Measurements from ENCODE around the gene ZNF358. TPM values are rescaled to one million over a fixed set of nuclear protein-coding genes. Genes with fewer than 3 reads are reported as not detected.
A peak's percentile ranks its signal among the peaks of the same experiment; 100 is the strongest.

Gene ZNF358
- total and polyA plus RNA-seq, 12 donors = 61.4 to 167 (median 76.5) TPM

- Histone ChIP-seq H3K9me3 (no peaks in the 10 kb centered on the region), H3K27me3 (no peaks in the 10 kb centered on the region), H3K4me3 (no peak overlapping the region), H3K36me3 (peaks cover 0 to 63% (median 38%) of the 10 kb centered on the region in 9 donors), H3K4me1 (no peaks in the 10 kb centered on the region), H3K27ac (no peak overlapping the region)
- DNase-seq = no peak
- intact Hi-C loops (cut with DNase I) = loop anchor here in 2 of 10 donors (10.0 kb wide), 2 partner anchors 113 to 243 kb away; partner anchors contain the start of gene MCEMP1 (in 1 of the 2)
- TF ChIP-seq CTCF (IDR thresholded peaks at IDR 0.05) = no peak
- 87 to 90% methylated on average over 17 of the region's 17 CpGs for WGBS, 2 donors
- peak in 3 of 8 donors; percentile 30 to 73 (median 43) for ATAC-seq
These were observed 45.4 kb downstream of the ZNF358 start for GRCh38 chr19:7561325-7561724.

- H3K4me1 ChIP-seq = no peaks in the 10 kb centered on the region
- H3K36me3 ChIP-seq = peaks cover 0 to 48% (median 27%) of the 10 kb centered on the region in 9 donors
- no peaks in the 10 kb centered on the region for H3K27me3 ChIP-seq
- DNase-seq (no peak), ATAC-seq (no peak)
- H3K27ac ChIP-seq = no peak overlapping the region
- no peak overlapping the region for H3K4me3 ChIP-seq
- 58 to 61% methylated on average over 16 of the region's 16 CpGs for WGBS, 2 donors
- no peaks in the 10 kb centered on the region for H3K9me3 ChIP-seq
- intact Hi-C loops (cut with DNase I) = loop anchor here in 2 of 10 donors (10.0 kb wide), 2 partner anchors 112 to 242 kb away; partner anchors contain the start of gene MCEMP1 (in 1 of the 2)
- no peak for TF ChIP-seq CTCF (IDR thresholded peaks at IDR 0.05)
These were observed 46.9 kb downstream of the ZNF358 start for GRCh38 chr19:7562646-7563393.

- Histone ChIP-seq H3K4me3 (no peak overlapping the region), H3K27me3 (no peaks in the 10 kb centered on the region), H3K27ac (no peak overlapping the region), H3K36me3 (peaks cover 0 to 27% (median 10%) of the 10 kb centered on the region in 9 donors), H3K9me3 (no peaks in the 10 kb centered on the region), H3K4me1 (peaks cover 0 to 3% (median 0%) of the 10 kb centered on the region in 9 donors)
- 90 to 91% methylated on average over 4 of the region's 4 CpGs for WGBS, 2 donors
- intact Hi-C loops (cut with DNase I) = loop anchor here in 8 of 10 donors (5.0 to 10.0 kb wide), 6 partner anchors 110 to 240 kb away; partner anchors contain the start of genes MCEMP1 (in 3 of the 8) and TRAPPC5 (in 3 of the 8)
- no peak for TF ChIP-seq CTCF (IDR thresholded peaks at IDR 0.05)
- ATAC-seq (no peak), DNase-seq (no peak)
These were observed 49.0 kb downstream of the ZNF358 start for GRCh38 chr19:7564866-7565265.

- ATAC-seq (no peak), DNase-seq (no peak)
- H3K9me3 ChIP-seq = no peaks in the 10 kb centered on the region
- 75 to 93% methylated on average over 5 of the region's 5 CpGs for WGBS, 2 donors
- no peak for TF ChIP-seq CTCF (IDR thresholded peaks at IDR 0.05)
- intact Hi-C loops (cut with DNase I) = loop anchor here in 8 of 10 donors (5.0 to 10.0 kb wide), 6 partner anchors 109 to 239 kb away; partner anchors contain the start of genes MCEMP1 (in 3 of the 8) and TRAPPC5 (in 3 of the 8)
- H3K4me3 ChIP-seq = no peak overlapping the region
- no peaks in the 10 kb centered on the region for H3K27me3 ChIP-seq
- peaks cover 0 to 23% (median 9%) of the 10 kb centered on the region in 9 donors for H3K36me3 ChIP-seq
- peaks cover 0 to 3% (median 0%) of the 10 kb centered on the region in 9 donors for H3K4me1 ChIP-seq
- no peak overlapping the region for H3K27ac ChIP-seq
These were observed 49.4 kb downstream of the ZNF358 start for GRCh38 chr19:7565332-7565731.

Other genes with a start within 250 kb of the ZNF358 start
- gene INSR, start 221.7 kb upstream of the ZNF358 start, total RNA-seq = 100 to 1,000 TPM in 6 of 10 donors, 10 to 100 TPM in 4; 68.9 to 157 (median 103) TPM
- 10 to 100 TPM; 20.2 to 36.6 TPM for gene INSR, start 221.7 kb upstream of the ZNF358 start, polyA plus RNA-seq
- 10 to 100 TPM in 2 of 10 donors, 1 to 10 TPM in 8; 4.8 to 13.3 (median 8.7) TPM for gene ARHGEF18, start 167.2 kb upstream of the ZNF358 start, total RNA-seq
- gene ARHGEF18, start 167.2 kb upstream of the ZNF358 start, polyA plus RNA-seq = 1 to 10 TPM; 5.7 to 6.1 TPM
- gene PEX11G, start 27.1 kb upstream of the ZNF358 start, total RNA-seq = 1 to 10 TPM in 9 of 10 donors, under 1 TPM in 1; 0.95 to 2.4 (median 1.9) TPM
- 1 to 10 TPM; 1.2 to 3.9 TPM for gene PEX11G, start 27.1 kb upstream of the ZNF358 start, polyA plus RNA-seq
- gene MCOLN1, start 6.5 kb downstream of the ZNF358 start, total RNA-seq = 10 to 100 TPM; 10.4 to 29.1 (median 13.4) TPM
- 10 to 100 TPM; 20.8 to 34.9 TPM for gene MCOLN1, start 6.5 kb downstream of the ZNF358 start, polyA plus RNA-seq
- 10 to 100 TPM; 33.9 to 73.8 (median 41.6) TPM for gene PNPLA6, start 19.6 kb downstream of the ZNF358 start, total RNA-seq
- gene PNPLA6, start 19.6 kb downstream of the ZNF358 start, polyA plus RNA-seq = 10 to 100 TPM; 34.1 to 57.0 TPM
- 1 to 10 TPM in 1 of 10 donors, under 1 TPM in 9; 0.13 to 2.0 (median 0.30) TPM for gene CAMSAP3, start 79.8 kb downstream of the ZNF358 start, total RNA-seq
- under 1 TPM; 0.03 to 0.37 TPM for gene CAMSAP3, start 79.8 kb downstream of the ZNF358 start, polyA plus RNA-seq
- gene XAB2, start 113.4 kb downstream of the ZNF358 start, total RNA-seq = 10 to 100 TPM; 18.6 to 25.1 (median 22.4) TPM
- 10 to 100 TPM; 28.0 to 31.9 TPM for gene XAB2, start 113.4 kb downstream of the ZNF358 start, polyA plus RNA-seq
- 100 to 1,000 TPM; 119 to 230 (median 150) TPM for gene PET100, start 113.7 kb downstream of the ZNF358 start, total RNA-seq
- gene PET100, start 113.7 kb downstream of the ZNF358 start, polyA plus RNA-seq = 1,000 to 10,000 TPM in 1 of 2 donors, 10 to 100 TPM in 1; 99.1 to 1,041 TPM
- 1 to 10 TPM in 5 of 10 donors, under 1 TPM in 3, not detected in 2; 0.35 to 3.8 (median 2.3) TPM for gene PCP2, start 117.6 kb downstream of the ZNF358 start, total RNA-seq
- gene PCP2, start 117.6 kb downstream of the ZNF358 start, polyA plus RNA-seq = 1 to 10 TPM in 1 of 2 donors, under 1 TPM in 1; 0.67 to 1.0 TPM
- gene STXBP2, start 121.0 kb downstream of the ZNF358 start, total RNA-seq = 10 to 100 TPM in 2 of 10 donors, 1 to 10 TPM in 8; 1.6 to 19.6 (median 2.5) TPM
- gene STXBP2, start 121.0 kb downstream of the ZNF358 start, polyA plus RNA-seq = 1 to 10 TPM; 6.0 to 6.7 TPM
- under 1 TPM in 2 of 10 donors, not detected in 8; 0.51 to 0.76 TPM for gene RETN, start 152.9 kb downstream of the ZNF358 start, total RNA-seq
- gene RETN, start 152.9 kb downstream of the ZNF358 start, polyA plus RNA-seq = 10 to 100 TPM in 1 of 2 donors, 1 to 10 TPM in 1; 8.5 to 12.6 TPM
- 1 to 10 TPM in 1 of 10 donors, under 1 TPM in 5, not detected in 4; 0.17 to 1.2 (median 0.25) TPM for gene MCEMP1, start 161.0 kb downstream of the ZNF358 start, total RNA-seq
- under 1 TPM in 1 of 2 donors, not detected in 1; 0.71 TPM for gene MCEMP1, start 161.0 kb downstream of the ZNF358 start, polyA plus RNA-seq
- 100 to 1,000 TPM in 3 of 10 donors, 10 to 100 TPM in 7; 75.3 to 132 (median 86.0) TPM for gene TRAPPC5, start 164.7 kb downstream of the ZNF358 start, total RNA-seq
- 100 to 1,000 TPM; 149 to 388 TPM for gene TRAPPC5, start 164.7 kb downstream of the ZNF358 start, polyA plus RNA-seq
- 1 to 10 TPM in 1 of 10 donors, under 1 TPM in 4, not detected in 5; 0.21 to 1.0 (median 0.44) TPM for gene FCER2, start 186.0 kb downstream of the ZNF358 start, total RNA-seq
- gene FCER2, start 186.0 kb downstream of the ZNF358 start, polyA plus RNA-seq = under 1 TPM; 0.13 to 0.44 TPM
- 1 to 10 TPM in 3 of 10 donors, under 1 TPM in 4, not detected in 3; 0.25 to 4.2 (median 0.91) TPM for gene CLEC4G, start 216.0 kb downstream of the ZNF358 start, total RNA-seq
- gene CLEC4G, start 216.0 kb downstream of the ZNF358 start, polyA plus RNA-seq = under 1 TPM; 0.20 to 0.73 TPM
- gene CD209, start 231.4 kb downstream of the ZNF358 start, total RNA-seq = 10 to 100 TPM in 2 of 10 donors, 1 to 10 TPM in 8; 1.6 to 29.6 (median 4.6) TPM
- gene CD209, start 231.4 kb downstream of the ZNF358 start, polyA plus RNA-seq = under 1 TPM; 0.54 to 0.95 TPM
- not detected for gene CLEC4M, start 247.1 kb downstream of the ZNF358 start, total RNA-seq
- gene CLEC4M, start 247.1 kb downstream of the ZNF358 start, polyA plus RNA-seq = not detected